Activated CD4-positive, alpha-beta memory T cell treated with anti-CD3 and anti-CD28 coated beads for 36 hours (primary cell): ENCODE data around the gene PML. TPM values are rescaled to one million over a fixed set of nuclear protein-coding genes. Genes with fewer than 3 reads are reported as not detected.

ENCODE experiments used
- CTCF ChIA-PET: fragments of 350-600 bp; sonication (Branson Sonifier 250); formaldehyde crosslinking; loops from one replicate; lab custom pipeline; 2021; ENCODE audit warnings: antibody characterized with exemption, inconsistent platforms; lab: Charles Lee
- POLR2A ChIA-PET: fragments of 350-600 bp; sonication (Branson Sonifier 250); formaldehyde crosslinking; loops from one replicate; lab custom pipeline; 2021; ENCODE audit warnings: antibody characterized with exemption; lab: Charles Lee
- DNase-seq: peaks from one replicate; pipeline ENCODE4 v3.0.0-alpha.2; 2020
- H3K27ac Mint-ChIP-seq: one replicate; pipeline ENCODE4 v1.8.0; 2021; ENCODE audit warnings: mixed read lengths
- H3K27me3 Mint-ChIP-seq: one replicate; pipeline ENCODE4 v1.8.0; 2021; ENCODE audit warnings: mixed read lengths
- H3K36me3 Mint-ChIP-seq: one replicate; pipeline ENCODE4 v1.8.0; 2021; ENCODE audit warnings: mixed read lengths
- H3K4me1 Mint-ChIP-seq: one replicate; pipeline ENCODE4 v1.8.0; 2021; ENCODE audit warnings: low read depth, mixed read lengths
- H3K4me3 Mint-ChIP-seq: one replicate; pipeline ENCODE4 v1.8.0; 2021; ENCODE audit warnings: mild to moderate bottlenecking, mixed read lengths
- H3K9me3 Mint-ChIP-seq: one replicate; pipeline ENCODE4 v1.8.0; 2021; ENCODE audit warnings: mixed read lengths
- intact Hi-C: fragments of 100-400 bp; cut with micrococcal nuclease; formaldehyde crosslinking; loops from one replicate; pipeline ENCODE4 v1.15.1; 2023
- total RNA-seq, 2 experiments: library from RNA; stranded (reverse); gene quantifications; one replicate each; pipeline ENCODE4 v1.2.3, GENCODE V29; 2021

Gene PML
- total RNA-seq, 2 experiments from 2014 or later = 67.6 to 69.8 TPM

- CTCF ChIA-PET = interaction anchor here (0.8 to 4.0 kb wide), 13 partner anchors 8 to 66 kb away, joined by 3 to 22 read pairs (median 5); no protein-coding TSS in a partner anchor
- DNase-seq = no peak
- intact Hi-C loops = loop anchor here (2.0 to 10.0 kb wide), 5 partner anchors 13 to 791 kb away; partner anchors contain the start of genes ARID3B, CSK, NPTN and UBL7
- peak overlapping the region; percentile 98 for H3K4me3 Mint-ChIP-seq
- H3K36me3 Mint-ChIP-seq = peaks cover 11% of the 10 kb centered on the region
- H3K27ac Mint-ChIP-seq = peak overlapping the region; percentile 96
- no peaks in the 10 kb centered on the region for H3K27me3 Mint-ChIP-seq
- no peaks in the 10 kb centered on the region for H3K9me3 Mint-ChIP-seq
- POLR2A ChIA-PET = interaction anchor here (1.2 to 2.3 kb wide), 2 partner anchors 11 to 13 kb away, joined by 3 to 22 read pairs; no protein-coding TSS in a partner anchor
- H3K4me1 Mint-ChIP-seq = peaks cover 43% of the 10 kb centered on the region
Measured at GRCh38 chr15:73993211-73993994, 1.1 kb upstream of the PML start.

GRCh38 chr15:73994912-73995622 is 551 bp downstream of the PML start:
- Mint-ChIP-seq H3K27me3 (no peaks in the 10 kb centered on the region), H3K9me3 (no peaks in the 10 kb centered on the region), H3K36me3 (peaks cover 19% of the 10 kb centered on the region), H3K4me3 (peak overlapping the region; percentile 98), H3K27ac (peak overlapping the region; percentile 96), H3K4me1 (peaks cover 54% of the 10 kb centered on the region)
- peak; percentile 32 for DNase-seq
- intact Hi-C loops = loop anchor here (2.0 to 10.0 kb wide), 6 partner anchors 16 to 790 kb away; partner anchors contain the start of genes ARID3B, CSK, NPTN and UBL7
- ChIA-PET CTCF (interaction anchor here (0.7 to 4.0 kb wide), 17 partner anchors 9 to 1373 kb away, joined by 3 to 22 read pairs (median 4); partner anchors contain the start of gene UBL7), POLR2A (interaction anchor here (1.0 to 2.3 kb wide), 7 partner anchors 9 to 550 kb away, joined by 3 to 22 read pairs (median 3); partner anchors contain the start of gene ARID3B)

- Mint-ChIP-seq H3K4me1 (peaks cover 61% of the 10 kb centered on the region), H3K4me3 (peak overlapping the region; percentile 98), H3K27me3 (no peaks in the 10 kb centered on the region), H3K9me3 (no peaks in the 10 kb centered on the region), H3K27ac (peak overlapping the region; percentile 96), H3K36me3 (peaks cover 25% of the 10 kb centered on the region)
- intact Hi-C loops = loop anchor here (10.0 kb wide), 3 partner anchors 361 to 789 kb away; partner anchors contain the start of genes CSK, NPTN and UBL7
- CTCF ChIA-PET = interaction anchor here (0.8 to 4.0 kb wide), 4 partner anchors 10 to 51 kb away, joined by 3 to 22 read pairs (median 8); no protein-coding TSS in a partner anchor
- POLR2A ChIA-PET = interaction anchor here (0.8 to 1.2 kb wide), 3 partner anchors 11 to 18 kb away, joined by 3 to 5 read pairs (median 4); no protein-coding TSS in a partner anchor
- no peak for DNase-seq
Measured at GRCh38 chr15:73996267-73996666, 1.8 kb downstream of the PML start.

- no peaks in the 10 kb centered on the region for H3K27me3 Mint-ChIP-seq
- H3K9me3 Mint-ChIP-seq = no peaks in the 10 kb centered on the region
- ChIA-PET POLR2A (interaction anchor here (1.0 to 1.3 kb wide), 3 partner anchors 10 to 19 kb away, joined by 3 to 6 read pairs (median 4); no protein-coding TSS in a partner anchor), CTCF (interaction anchor here (1.0 to 4.0 kb wide), 3 partner anchors 10 to 50 kb away, joined by 3 to 22 read pairs (median 14); no protein-coding TSS in a partner anchor)
- H3K4me3 Mint-ChIP-seq = peak overlapping the region; percentile 98
- H3K4me1 Mint-ChIP-seq = peaks cover 59% of the 10 kb centered on the region
- intact Hi-C loops = loop anchor here (1.0 to 10.0 kb wide), 4 partner anchors 10 to 788 kb away; partner anchors contain the start of genes CSK, NPTN and UBL7
- peak; percentile 51 for DNase-seq
- H3K36me3 Mint-ChIP-seq = peaks cover 25% of the 10 kb centered on the region
- peak overlapping the region; percentile 96 for H3K27ac Mint-ChIP-seq
Measured at GRCh38 chr15:73996939-73997338, 2.4 kb downstream of the PML start.

GRCh38 chr15:73997986-73998385 is 3.5 kb downstream of the PML start:
- intact Hi-C loops = loop anchor here (1.0 to 10.0 kb wide), 4 partner anchors 9 to 787 kb away; partner anchors contain the start of genes CSK, NPTN and UBL7
- no peak overlapping the region for H3K27ac Mint-ChIP-seq
- H3K4me1 Mint-ChIP-seq = peaks cover 52% of the 10 kb centered on the region
- no peak for DNase-seq
- ChIA-PET POLR2A (interaction anchor here (1.3 kb wide), 1 partner anchor 9 kb away, joined by 6 read pairs; no protein-coding TSS in a partner anchor), CTCF (no interaction called here)
- peaks cover 27% of the 10 kb centered on the region for H3K36me3 Mint-ChIP-seq
- H3K9me3 Mint-ChIP-seq = no peaks in the 10 kb centered on the region
- H3K27me3 Mint-ChIP-seq = no peaks in the 10 kb centered on the region
- no peak overlapping the region for H3K4me3 Mint-ChIP-seq

GRCh38 chr15:74006774-74007639 is 12.5 kb downstream of the PML start:
- peak; percentile 33 for DNase-seq
- CTCF ChIA-PET = interaction anchor here (1.0 to 4.3 kb wide), 9 partner anchors 11 to 42 kb away, joined by 3 to 39 read pairs (median 13); partner anchors contain the start of gene PML
- Mint-ChIP-seq H3K9me3 (no peaks in the 10 kb centered on the region), H3K27me3 (no peaks in the 10 kb centered on the region), H3K36me3 (peaks cover 45% of the 10 kb centered on the region), H3K4me1 (peaks cover 53% of the 10 kb centered on the region), H3K27ac (peak overlapping the region; percentile 84), H3K4me3 (peak overlapping the region; percentile 32)
- intact Hi-C loops = loop anchor here (1.0 to 5.0 kb wide), 5 partner anchors 10 to 535 kb away; partner anchors contain the start of genes ARID3B and STOML1
- POLR2A ChIA-PET = interaction anchor here (0.6 to 3.2 kb wide), 7 partner anchors 9 to 32 kb away, joined by 3 to 22 read pairs (median 5); partner anchors contain the start of gene PML

GRCh38 chr15:74007820-74008371 is 13.4 kb downstream of the PML start:
- POLR2A ChIA-PET = interaction anchor here (3.2 kb wide), 1 partner anchor 13 kb away, joined by 22 read pairs; the partner anchor contains the start of gene PML
- intact Hi-C loops = loop anchor here (1.0 to 5.0 kb wide), 5 partner anchors 11 to 534 kb away; partner anchors contain the start of genes ARID3B and STOML1
- Mint-ChIP-seq H3K27ac (peak overlapping the region; percentile 84), H3K27me3 (no peaks in the 10 kb centered on the region), H3K36me3 (peaks cover 47% of the 10 kb centered on the region), H3K4me1 (peaks cover 53% of the 10 kb centered on the region), H3K9me3 (no peaks in the 10 kb centered on the region), H3K4me3 (peak overlapping the region; percentile 12)
- CTCF ChIA-PET = interaction anchor here (1.0 to 4.3 kb wide), 8 partner anchors 11 to 43 kb away, joined by 3 to 39 read pairs (median 9); partner anchors contain the start of gene PML
- peak; percentile 73 for DNase-seq

DNA sequence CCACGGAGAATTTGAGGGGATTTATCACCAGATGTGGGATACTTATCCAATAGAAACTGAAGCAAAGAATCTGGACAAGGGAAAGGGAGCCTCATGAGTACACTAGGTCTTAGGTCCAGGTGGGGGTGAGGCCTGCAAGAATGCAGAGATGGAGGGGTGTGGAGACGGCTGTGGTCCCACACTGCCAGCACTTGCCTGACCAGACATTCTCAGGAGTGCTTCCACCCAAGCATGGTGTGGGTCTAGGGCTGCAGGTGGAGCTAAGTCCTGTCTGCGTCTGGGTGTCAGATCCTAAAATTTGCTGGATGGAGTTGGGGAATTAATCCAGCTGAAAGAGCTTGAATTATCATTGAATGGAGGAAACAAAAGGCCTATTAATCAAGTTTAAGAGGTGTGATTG is 14.4 kb downstream of the PML start:
- Mint-ChIP-seq H3K27me3 (no peaks in the 10 kb centered on the region), H3K9me3 (no peaks in the 10 kb centered on the region), H3K27ac (no peak overlapping the region), H3K4me3 (no peak overlapping the region), H3K4me1 (peaks cover 52% of the 10 kb centered on the region), H3K36me3 (peaks cover 41% of the 10 kb centered on the region)
- intact Hi-C loops = loop anchor here (5.0 kb wide), 2 partner anchors 42 to 533 kb away; partner anchors contain the start of gene ARID3B
- DNase-seq = no peak
- POLR2A ChIA-PET = no interaction called here
- CTCF ChIA-PET = interaction anchor here (4.3 kb wide), 1 partner anchor 36 kb away, joined by 39 read pairs; no protein-coding TSS in a partner anchor

DNA sequence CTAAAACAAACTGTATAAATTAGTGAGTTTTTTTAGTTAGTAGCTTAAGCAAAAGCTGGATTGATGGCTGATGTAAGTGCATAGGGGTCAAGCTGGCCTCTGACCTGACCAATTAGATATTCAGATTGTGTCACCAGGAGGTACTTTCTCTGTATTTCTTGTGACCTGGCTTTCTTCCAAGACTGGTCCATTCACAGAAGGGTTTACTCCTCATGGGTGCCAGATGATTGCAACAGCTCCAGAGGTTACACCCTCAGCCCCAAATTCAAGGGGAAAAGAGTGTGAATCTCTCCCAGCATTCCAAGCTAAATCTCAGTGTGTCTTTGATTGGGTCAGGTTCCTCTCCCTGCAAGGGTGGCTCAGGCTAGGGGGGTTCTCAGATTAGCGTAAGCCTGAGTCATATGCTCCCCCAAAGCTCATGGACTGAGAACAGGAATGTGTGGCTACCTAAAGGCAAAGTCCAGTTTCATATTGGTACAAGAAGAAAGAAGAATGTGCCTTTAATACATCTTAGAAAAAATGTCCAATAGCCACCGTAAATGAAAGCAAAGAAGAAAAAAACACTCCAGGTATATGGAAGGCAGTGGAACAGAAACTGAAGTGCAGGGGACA is 16.5 kb downstream of the PML start:
- H3K27ac Mint-ChIP-seq = no peak overlapping the region

More for the DNA sequence above, 16.5 kb downstream of the PML start:
- Mint-ChIP-seq H3K27me3 (no peaks in the 10 kb centered on the region), H3K9me3 (no peaks in the 10 kb centered on the region), H3K4me3 (no peak overlapping the region), H3K36me3 (peaks cover 39% of the 10 kb centered on the region), H3K4me1 (peaks cover 53% of the 10 kb centered on the region)
- ChIA-PET CTCF (interaction anchor here (1.2 to 2.4 kb wide), 3 partner anchors 16 to 46 kb away, joined by 3 to 10 read pairs (median 8); partner anchors contain the start of gene PML), POLR2A (interaction anchor here (0.9 kb wide), 1 partner anchor 96 kb away, joined by 4 read pairs; no protein-coding TSS in a partner anchor)
- no peak for DNase-seq
- intact Hi-C loops = no loop called here
